Measurements from ENCODE around the gene CYP4F3. TPM values are rescaled to one million over a fixed set of nuclear protein-coding genes. Genes with fewer than 3 reads are reported as not detected.

The CYP4F3 gene
- total and polyA plus RNA-seq, 2 donors from 2014 or later = 2.2 to 17.9 TPM

GRCh38 chr19:15616183-15616582 lies 24.5 kb upstream of the CYP4F3 start:
- intact Hi-C loops (cut with DNase I) = no loop called here

GRCh38 chr19:15616627-15617270 lies 23.9 kb upstream of the CYP4F3 start:
- no peak overlapping the region for H3K4me3 ChIP-seq (ENCODE audit: low read length in 3 of 3)
- DNase-seq = no peak
- H3K27ac ChIP-seq (ENCODE audit: low read depth in 2 of 2, low read length in 2 of 2) = no peak overlapping the region
- H3K9me3 ChIP-seq (ENCODE audit: control insufficient read depth in 2 of 3, insufficient read depth in 1 of 3, low read length in 3 of 3) = no peaks in the 10 kb centered on the region
- H3K4me1 ChIP-seq (ENCODE audit: control insufficient read depth in 2 of 3, insufficient read depth in 2 of 3, low read depth in 1 of 3, low read length in 3 of 3) = no peaks in the 10 kb centered on the region
- FAIRE-seq = no peak
- H3K36me3 ChIP-seq (ENCODE audit: control insufficient read depth in 2 of 3, insufficient read depth in 3 of 3, low read length in 3 of 3) = no peaks in the 10 kb centered on the region
- intact Hi-C loops (cut with DNase I) = no loop called here
- TF ChIP-seq CTCF (IDR thresholded peaks at IDR 0.05; ENCODE audit: borderline replicate concordance, extremely low read depth, insufficient read depth) = no peak
- no peaks in the 10 kb centered on the region for H3K27me3 ChIP-seq (ENCODE audit: control insufficient read depth, insufficient read depth, low read length)
- H3K9ac ChIP-seq (ENCODE audit: low read length in 3 of 3) = no peak overlapping the region

More at GRCh38 chr19:15616183-15616582, 24.5 kb upstream of the CYP4F3 start:
- no peaks in the 10 kb centered on the region for H3K4me1 ChIP-seq (ENCODE audit: control insufficient read depth in 2 of 3, insufficient read depth in 2 of 3, low read depth in 1 of 3, low read length in 3 of 3)
- FAIRE-seq (no peak), DNase-seq (no peak)
- no peak overlapping the region for H3K4me3 ChIP-seq (ENCODE audit: low read length in 3 of 3)
- H3K27ac ChIP-seq (ENCODE audit: low read depth in 2 of 2, low read length in 2 of 2) = no peak overlapping the region
- TF ChIP-seq CTCF (IDR thresholded peaks at IDR 0.05; ENCODE audit: borderline replicate concordance, extremely low read depth, insufficient read depth) = no peak
- no peaks in the 10 kb centered on the region for H3K27me3 ChIP-seq (ENCODE audit: control insufficient read depth, insufficient read depth, low read length)
- no peaks in the 10 kb centered on the region for H3K9me3 ChIP-seq (ENCODE audit: control insufficient read depth in 2 of 3, insufficient read depth in 1 of 3, low read length in 3 of 3)
- H3K9ac ChIP-seq (ENCODE audit: low read length in 3 of 3) = no peak overlapping the region
- H3K36me3 ChIP-seq (ENCODE audit: control insufficient read depth in 2 of 3, insufficient read depth in 3 of 3, low read length in 3 of 3) = no peaks in the 10 kb centered on the region

GRCh38 chr19:15618321-15618720 lies 22.4 kb upstream of the CYP4F3 start:
- FAIRE-seq = no peak
- intact Hi-C loops (cut with DNase I) = no loop called here
- H3K4me3 ChIP-seq (ENCODE audit: low read length in 3 of 3) = no peak overlapping the region

More at GRCh38 chr19:15618321-15618720, 22.4 kb upstream of the CYP4F3 start:
- Histone ChIP-seq H3K4me1 (ENCODE audit: control insufficient read depth in 2 of 3, insufficient read depth in 2 of 3, low read depth in 1 of 3, low read length in 3 of 3) (no peaks in the 10 kb centered on the region), H3K9ac (ENCODE audit: low read length in 3 of 3) (no peak overlapping the region), H3K36me3 (ENCODE audit: control insufficient read depth in 2 of 3, insufficient read depth in 3 of 3, low read length in 3 of 3) (no peaks in the 10 kb centered on the region), H3K27ac (ENCODE audit: low read depth in 2 of 2, low read length in 2 of 2) (no peak overlapping the region), H3K9me3 (ENCODE audit: control insufficient read depth in 2 of 3, insufficient read depth in 1 of 3, low read length in 3 of 3) (no peaks in the 10 kb centered on the region), H3K27me3 (ENCODE audit: control insufficient read depth, insufficient read depth, low read length) (no peaks in the 10 kb centered on the region)
- no peak for DNase-seq
- no peak for TF ChIP-seq CTCF (IDR thresholded peaks at IDR 0.05; ENCODE audit: borderline replicate concordance, extremely low read depth, insufficient read depth)
